ENCODE data around the gene ZNG1A. TPM values are rescaled to one million over a fixed set of nuclear protein-coding genes. Genes with fewer than 3 reads are reported as not detected.
A peak's percentile ranks its signal among the peaks of the same experiment; 100 is the strongest.
"Not testable (repeated sequence)": the region's sequence is repeated elsewhere in the genome, so short reads cannot be mapped to it uniquely, and the experiment has no call there.

ZNG1A gene
- total RNA-seq, 4 donors from 2014 or later = 26.0 to 53.4 (median 32.6) TPM

DNA sequence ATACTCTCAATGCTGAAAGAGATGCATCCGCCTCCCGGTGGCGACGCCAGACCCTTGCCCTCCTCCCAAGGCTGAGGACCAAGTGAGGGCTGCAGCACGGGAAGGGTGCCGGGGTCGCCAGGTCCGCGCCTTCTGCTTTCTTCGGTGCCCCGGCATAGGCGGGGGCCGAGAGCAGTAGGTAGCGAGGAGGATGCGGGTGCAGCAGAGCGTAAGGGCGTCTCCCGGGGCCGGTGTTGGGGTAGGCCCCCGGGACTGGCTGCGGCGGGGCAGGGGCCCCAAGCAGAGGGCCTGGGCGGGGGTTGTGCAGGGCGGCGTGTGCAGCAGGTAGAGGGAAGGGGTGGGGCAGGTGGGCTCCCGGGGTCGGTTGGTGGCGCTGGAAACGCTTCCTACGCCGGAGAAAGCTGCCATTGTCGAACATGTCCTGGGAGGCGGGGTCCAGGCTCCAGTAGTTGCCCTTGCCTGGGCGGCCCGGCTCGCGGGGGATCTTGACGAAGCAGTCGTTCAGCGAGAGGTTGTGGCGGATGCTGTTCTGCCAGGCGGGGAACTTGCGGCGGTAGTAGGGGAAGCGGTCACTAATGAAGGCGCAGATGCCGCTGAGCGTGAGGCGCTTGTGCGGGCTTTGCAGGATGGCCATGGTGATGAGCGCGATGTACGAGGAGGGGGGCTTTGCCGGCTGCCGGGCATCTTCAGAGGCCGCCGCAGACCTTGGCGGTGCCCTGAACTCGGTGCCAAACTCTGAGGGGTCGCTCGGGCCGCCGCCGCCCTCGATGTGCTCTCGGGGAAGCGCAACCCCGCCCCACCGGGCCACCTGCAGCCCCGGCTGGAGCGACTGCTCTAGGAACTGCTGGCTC is 61.5 kb downstream of the ZNG1A start:
- not testable (repeated sequence) for H3K36me3 ChIP-seq, H3K4me3 ChIP-seq, ATAC-seq, H3K27ac ChIP-seq, H3K9me3 ChIP-seq
- Histone ChIP-seq H3K27me3 (peaks cover 57% of the 10 kb centered on the region), H3K4me1 (peaks cover 0 to 26% (median 13%) of the 10 kb centered on the region in 3 donors)
- no CpG with 5 or more reads among the region's 71 CpGs for WGBS, 2 donors (ENCODE audit: low coverage in 1 of 2)

DNA sequence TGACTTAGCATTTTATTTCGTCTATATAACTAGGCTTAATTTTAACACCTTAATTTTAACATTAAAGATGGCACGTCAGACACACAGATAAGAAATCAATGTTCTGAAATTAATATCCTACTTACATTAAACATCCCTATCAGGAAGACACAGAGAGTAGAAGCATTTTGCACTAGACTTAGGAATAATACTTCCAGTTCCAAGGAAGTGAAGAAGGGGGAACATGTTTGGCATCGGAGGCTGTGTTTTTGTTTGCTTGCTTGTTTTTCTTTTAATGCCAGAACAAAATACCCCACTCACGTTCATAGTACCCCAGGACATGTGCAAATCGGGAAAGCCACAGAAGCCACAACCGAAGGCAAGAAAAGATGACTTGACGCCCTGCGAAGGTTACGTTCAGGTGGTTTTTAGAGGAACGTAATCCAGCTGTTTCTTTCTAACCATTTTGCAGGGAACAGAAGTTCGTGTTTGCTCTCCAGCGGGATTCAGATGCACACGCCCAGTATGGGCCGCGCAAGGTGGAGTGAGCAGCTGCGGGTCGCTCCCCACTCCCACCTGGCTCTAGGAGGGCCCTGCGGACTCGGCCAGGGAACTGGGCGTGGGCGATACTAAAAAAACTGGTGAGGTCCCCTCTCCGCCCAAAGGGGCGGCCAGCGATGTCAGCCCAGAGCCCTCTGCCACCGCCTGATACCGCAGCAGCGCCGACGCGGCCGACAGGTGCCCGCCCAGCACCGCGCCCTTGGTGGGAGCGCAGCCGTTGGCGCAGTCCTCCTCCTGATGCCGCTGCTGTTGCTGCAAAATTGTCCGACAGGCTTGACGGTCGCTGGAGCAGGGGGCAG is 62.4 kb downstream of the ZNG1A start:
- 7 to 37% methylated on average over 4 to 5 of the region's 41 CpGs for WGBS, 2 donors (ENCODE audit: low coverage in 1 of 2)
- H3K4me3 ChIP-seq, H3K27ac ChIP-seq, H3K36me3 ChIP-seq, H3K9me3 ChIP-seq, ATAC-seq: not testable (repeated sequence)
- Histone ChIP-seq H3K27me3 (peaks cover 59% of the 10 kb centered on the region), H3K4me1 (peaks cover 0 to 26% (median 13%) of the 10 kb centered on the region in 3 donors)

DNA sequence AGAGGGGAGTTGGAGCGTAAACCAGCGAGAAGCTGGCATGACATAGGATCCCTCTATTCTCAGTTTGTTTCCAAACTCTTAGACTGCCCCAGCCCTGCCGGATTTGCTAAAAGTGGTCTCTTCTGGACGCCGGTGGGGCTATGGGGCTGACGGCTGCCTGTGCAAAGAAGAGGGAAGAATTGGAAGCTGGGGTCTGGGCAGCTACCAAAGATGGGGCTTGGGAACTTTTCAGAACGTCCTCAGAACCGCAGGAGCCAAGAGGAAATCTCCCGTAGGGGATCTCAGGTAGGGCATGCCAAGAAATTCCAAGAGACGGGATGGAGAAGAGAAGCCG is 63.8 kb downstream of the ZNG1A start:
- not testable (repeated sequence) for H3K36me3 ChIP-seq, H3K27ac ChIP-seq, H3K4me3 ChIP-seq, H3K9me3 ChIP-seq, ATAC-seq
- Histone ChIP-seq H3K4me1 (peaks cover 0 to 26% (median 13%) of the 10 kb centered on the region in 3 donors), H3K27me3 (peaks cover 65% of the 10 kb centered on the region)
- 0% methylated on average over 1 of the region's 11 CpGs; no CpG with 5 or more reads in 1 of the 2 donors for WGBS, 2 donors (ENCODE audit: low coverage in 1 of 2)

DNA sequence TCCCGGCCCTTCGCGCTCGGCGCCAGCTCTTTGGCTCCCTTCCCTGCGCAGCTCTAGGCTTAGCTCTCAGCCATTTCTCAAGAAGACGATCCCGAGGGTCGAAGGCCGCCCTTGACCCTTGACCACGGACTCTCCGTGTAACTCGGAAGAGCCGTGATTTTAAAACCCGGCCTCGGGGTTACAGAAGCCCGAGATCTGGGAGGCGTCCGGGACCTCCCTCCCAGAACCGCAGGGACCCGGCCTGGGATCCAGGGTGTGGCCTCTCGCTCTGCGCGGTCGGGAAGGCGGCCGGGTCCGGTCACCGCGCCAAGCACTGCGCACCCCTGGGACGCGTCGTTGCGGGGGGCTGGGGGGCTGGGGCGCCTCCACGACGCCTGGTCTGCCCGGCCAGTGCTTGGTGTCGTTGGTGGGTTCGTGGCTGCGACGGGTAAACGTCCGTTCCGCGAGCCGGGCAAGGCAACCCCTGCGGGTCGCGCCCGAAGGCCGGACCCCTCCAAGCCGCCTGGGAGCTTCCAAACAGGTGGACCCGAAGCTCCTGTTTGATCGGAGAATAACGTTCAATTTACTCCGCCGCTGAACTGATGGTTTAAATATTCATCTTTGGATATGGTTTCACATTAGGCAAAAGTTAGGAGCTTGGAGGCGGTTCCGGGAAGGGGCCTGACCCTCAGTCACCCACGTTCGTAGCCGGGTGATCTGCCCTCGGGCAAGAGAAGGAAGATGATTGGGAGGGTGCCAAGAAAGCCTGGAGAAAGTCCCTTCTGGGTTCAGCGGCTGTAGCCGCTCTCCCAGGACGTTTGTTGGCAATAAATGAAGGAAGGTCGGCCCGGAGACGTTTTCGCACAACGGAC is 64.4 kb downstream of the ZNG1A start:
- peak overlapping the region; percentile 13 to 50 for H3K4me3 ChIP-seq
- not testable (repeated sequence) for H3K9me3 ChIP-seq, H3K36me3 ChIP-seq, H3K27ac ChIP-seq
- H3K4me1 ChIP-seq = peaks cover 0 to 26% (median 13%) of the 10 kb centered on the region in 3 donors
- peak; percentile 36 for ATAC-seq
- H3K27me3 ChIP-seq = peaks cover 71% of the 10 kb centered on the region
- WGBS, 2 donors (ENCODE audit: low coverage in 1 of 2) = 4% methylated on average over 15 of the region's 73 CpGs; no CpG with 5 or more reads in 1 of the 2 donors

DNA sequence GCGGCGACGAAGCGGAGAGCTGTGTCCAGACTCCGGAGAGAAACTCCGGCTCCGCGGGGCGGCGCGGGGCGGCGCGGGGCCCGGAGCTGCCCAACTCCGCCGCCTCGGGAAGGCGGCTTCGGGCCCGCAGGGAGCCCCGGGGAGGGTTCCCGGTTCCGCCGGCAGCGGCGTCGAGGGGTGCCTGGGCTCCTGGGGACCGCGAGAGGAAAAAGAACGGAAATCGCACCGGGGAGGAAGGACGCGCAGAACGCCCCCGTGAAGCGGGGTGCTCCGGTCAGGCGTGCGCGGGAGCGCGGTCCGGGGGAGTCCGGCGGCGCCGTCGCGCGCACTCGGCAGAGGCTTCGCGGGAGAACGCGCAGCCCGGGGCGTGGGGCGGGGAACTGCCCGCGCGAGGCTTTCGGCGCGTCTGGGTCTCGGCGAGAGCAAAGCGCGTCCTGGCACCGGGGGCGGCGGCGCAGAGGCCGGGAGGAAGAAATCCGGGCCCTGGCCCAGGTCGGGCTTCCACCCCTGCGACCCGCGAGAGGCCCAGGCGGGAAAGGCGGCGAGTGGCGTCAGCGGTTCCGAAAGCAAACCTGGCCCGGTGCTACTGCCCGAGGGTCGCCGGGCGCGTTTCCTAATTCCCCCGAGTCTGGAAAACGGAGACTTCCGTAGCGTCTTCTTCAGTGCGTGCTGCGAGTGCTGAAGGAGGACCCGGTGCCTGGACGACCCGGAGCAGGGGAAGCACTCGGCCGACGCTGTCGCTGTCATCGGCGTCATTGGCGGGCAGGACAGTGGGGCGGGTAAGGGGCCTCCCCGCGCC is 65.2 kb downstream of the ZNG1A start:
- not testable (repeated sequence) for H3K36me3 ChIP-seq, H3K27ac ChIP-seq, H3K9me3 ChIP-seq
- Histone ChIP-seq H3K4me3 (peak overlapping the region; percentile 13 to 50), H3K27me3 (peaks cover 79% of the 10 kb centered on the region), H3K4me1 (peaks cover 0 to 26% (median 13%) of the 10 kb centered on the region in 3 donors)
- WGBS, 2 donors (ENCODE audit: low coverage in 1 of 2) = 0% methylated on average over 1 of the region's 111 CpGs; no CpG with 5 or more reads in 1 of the 2 donors
- peak; percentile 48 for ATAC-seq

DNA sequence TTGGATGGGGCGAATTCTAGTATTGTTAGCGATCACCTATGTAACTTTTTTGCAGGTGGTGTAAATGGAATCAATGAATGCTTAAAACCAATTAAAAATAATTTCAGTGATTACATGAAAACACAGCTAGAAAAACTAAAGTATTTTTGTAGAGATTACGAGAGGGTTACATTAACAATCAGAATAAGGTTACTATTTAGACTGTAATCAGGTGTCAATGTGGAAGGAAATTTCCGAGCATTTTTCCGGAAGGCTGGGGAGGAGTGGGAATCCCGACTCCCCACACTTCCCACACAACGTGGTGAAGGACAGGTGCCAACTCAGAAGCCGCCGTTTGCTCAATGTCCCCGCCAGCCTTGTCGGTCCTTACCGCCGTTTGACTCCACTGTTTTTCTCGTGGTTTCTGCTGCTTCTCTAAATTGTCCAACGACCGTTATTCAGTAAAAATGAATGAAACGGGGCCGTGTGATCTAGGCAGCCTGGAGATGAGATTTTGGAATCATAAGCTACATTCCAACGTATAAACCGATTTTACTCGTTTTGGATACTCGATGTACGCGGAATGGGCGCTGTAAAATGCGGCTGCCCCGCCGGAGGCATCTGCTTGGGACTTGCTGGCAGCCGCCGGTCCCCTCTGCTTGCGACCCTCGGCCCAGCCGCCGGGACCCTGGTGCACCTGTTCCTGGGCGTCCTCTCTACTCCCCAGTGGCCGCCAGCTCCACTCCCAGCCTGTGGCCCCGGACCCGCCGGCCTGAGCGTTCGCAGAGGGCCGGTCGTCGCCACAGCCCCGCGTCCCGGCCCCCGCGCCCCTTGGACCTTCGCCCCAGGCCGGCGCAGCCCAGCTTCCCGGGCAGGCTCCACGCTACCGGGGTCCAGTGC is 66.0 kb downstream of the ZNG1A start:
- WGBS, 2 donors (ENCODE audit: low coverage in 1 of 2) = 17 to 21% methylated on average over 14 to 20 of the region's 55 CpGs

DNA sequence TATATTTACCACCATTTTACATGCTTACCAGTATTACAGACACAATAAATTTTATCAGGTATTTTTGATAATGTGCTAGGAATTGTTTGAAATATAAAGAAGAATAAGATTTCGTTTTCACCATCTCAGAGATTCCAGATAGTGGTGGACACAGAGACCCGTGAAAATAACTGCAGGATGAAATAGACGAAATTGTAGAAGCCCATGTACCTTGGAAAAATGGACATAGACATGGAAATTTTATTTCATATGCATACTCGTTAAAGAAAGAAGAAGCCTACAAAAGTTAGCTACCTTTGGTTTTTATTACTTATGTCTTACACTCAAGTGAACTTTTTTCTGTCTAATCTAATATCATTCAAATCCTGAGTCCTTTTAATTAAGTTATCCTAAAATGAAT is 68.2 kb downstream of the ZNG1A start:
- not testable (repeated sequence) for H3K36me3 ChIP-seq, H3K9me3 ChIP-seq, H3K27ac ChIP-seq, ATAC-seq, H3K4me3 ChIP-seq
- WGBS, 2 donors (ENCODE audit: low coverage in 1 of 2) = 31 to 54% methylated on average over 4 of the region's 4 CpGs
- Histone ChIP-seq H3K4me1 (peaks cover 0 to 21% (median 13%) of the 10 kb centered on the region in 3 donors), H3K27me3 (peaks cover 79% of the 10 kb centered on the region)

More for the DNA sequence above, 66.0 kb downstream of the ZNG1A start:
- not testable (repeated sequence) for H3K27ac ChIP-seq, ATAC-seq, H3K36me3 ChIP-seq, H3K9me3 ChIP-seq
- H3K4me3 ChIP-seq = peak overlapping the region in 1 of 2 donors; percentile 50
- peaks cover 81% of the 10 kb centered on the region for H3K27me3 ChIP-seq
- peaks cover 0 to 26% (median 13%) of the 10 kb centered on the region in 3 donors for H3K4me1 ChIP-seq

DNA sequence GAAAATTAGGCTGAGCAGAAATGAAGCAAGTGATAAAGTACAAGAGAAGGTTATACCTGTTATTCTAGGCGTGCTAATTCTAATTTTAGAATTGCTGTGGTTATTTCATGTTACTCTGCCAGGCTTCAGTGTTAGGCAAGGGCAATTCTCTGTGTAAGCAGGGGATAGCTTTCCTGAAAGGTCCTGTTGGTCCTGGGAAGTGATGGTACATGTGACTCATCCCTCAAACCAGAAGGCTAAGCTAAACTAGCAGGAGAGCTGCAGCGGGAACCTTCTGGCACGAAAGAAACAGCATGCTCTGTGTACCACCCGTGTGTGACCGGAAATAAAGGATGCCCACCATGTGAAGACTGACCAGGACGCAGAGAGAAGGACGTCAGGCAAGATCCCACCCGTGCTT is 69.3 kb downstream of the ZNG1A start:
- Histone ChIP-seq H3K4me1 (peaks cover 0 to 16% (median 10%) of the 10 kb centered on the region in 3 donors), H3K27me3 (peaks cover 72% of the 10 kb centered on the region)
- H3K36me3 ChIP-seq, H3K9me3 ChIP-seq, H3K27ac ChIP-seq, H3K4me3 ChIP-seq, ATAC-seq: not testable (repeated sequence)
- WGBS, 2 donors (ENCODE audit: low coverage in 1 of 2) = 23% methylated on average over 3 of the region's 8 CpGs; no CpG with 5 or more reads in 1 of the 2 donors

DNA sequence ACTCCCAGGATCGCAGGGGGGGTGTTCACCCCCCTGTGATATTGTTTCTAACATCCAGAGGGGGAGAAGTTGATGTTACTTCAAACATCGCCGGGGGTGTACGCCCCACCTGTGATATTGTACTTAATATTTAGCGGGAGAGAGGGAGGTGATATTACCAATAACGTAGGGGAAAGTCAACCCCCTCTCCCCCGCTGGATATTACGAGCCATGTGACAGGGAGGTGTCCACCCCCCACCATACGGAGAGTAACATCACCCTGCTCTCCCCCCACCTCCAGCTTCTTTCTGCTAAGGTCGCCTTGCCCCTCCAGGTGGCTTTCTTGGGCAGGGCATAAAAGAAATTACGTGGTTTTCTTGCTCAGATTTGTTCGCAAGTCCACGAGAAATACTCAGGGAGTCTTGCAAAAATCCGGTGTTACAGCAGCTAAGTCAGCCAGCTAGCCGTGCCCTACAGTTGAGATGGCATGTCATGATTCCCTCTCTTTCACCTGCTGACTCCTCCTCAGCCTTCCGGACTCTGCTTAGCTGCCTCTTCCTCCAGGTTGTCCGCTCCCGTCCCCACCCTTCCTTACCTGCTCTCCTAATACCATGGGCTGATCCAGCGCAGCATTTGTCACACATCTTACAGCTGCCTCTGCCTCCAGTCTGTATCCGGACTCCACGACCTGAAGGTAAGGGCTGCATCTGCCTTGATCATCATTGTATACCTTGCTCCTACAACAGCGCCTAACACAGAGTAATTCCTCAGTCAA is 69.9 kb downstream of the ZNG1A start:
- H3K4me3 ChIP-seq, H3K27ac ChIP-seq, H3K4me1 ChIP-seq, ATAC-seq, H3K9me3 ChIP-seq, H3K36me3 ChIP-seq: not testable (repeated sequence)
- WGBS, 2 donors (ENCODE audit: low coverage in 1 of 2) = 9 to 19% methylated on average over 10 to 14 of the region's 22 CpGs
- H3K27me3 ChIP-seq = peaks cover 66% of the 10 kb centered on the region

DNA sequence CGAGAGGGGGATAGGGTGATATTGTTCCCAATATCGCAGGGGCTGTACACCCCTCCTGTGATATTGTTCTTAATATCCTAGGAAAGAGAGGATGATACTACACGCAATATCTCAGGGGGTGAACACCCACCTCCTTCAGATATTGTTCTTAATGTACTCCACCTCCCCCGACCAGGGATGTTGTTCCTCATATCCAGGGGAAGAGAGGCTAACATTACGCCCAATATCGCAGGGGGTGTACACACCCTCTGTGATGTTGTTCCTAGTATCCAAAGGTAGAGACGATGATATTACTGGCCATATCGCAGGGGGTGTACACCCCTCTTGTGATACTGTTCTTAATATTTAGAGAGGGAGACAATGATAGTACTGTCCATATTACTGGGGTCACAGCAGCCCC is 72.9 kb downstream of the ZNG1A start:
- H3K27me3 ChIP-seq = peaks cover 48% of the 10 kb centered on the region
- H3K4me1 ChIP-seq, H3K4me3 ChIP-seq, ATAC-seq, H3K36me3 ChIP-seq, H3K9me3 ChIP-seq, H3K27ac ChIP-seq: not testable (repeated sequence)
- 90 to 94% methylated on average over 3 to 6 of the region's 8 CpGs for WGBS, 2 donors (ENCODE audit: low coverage in 1 of 2)

DNA sequence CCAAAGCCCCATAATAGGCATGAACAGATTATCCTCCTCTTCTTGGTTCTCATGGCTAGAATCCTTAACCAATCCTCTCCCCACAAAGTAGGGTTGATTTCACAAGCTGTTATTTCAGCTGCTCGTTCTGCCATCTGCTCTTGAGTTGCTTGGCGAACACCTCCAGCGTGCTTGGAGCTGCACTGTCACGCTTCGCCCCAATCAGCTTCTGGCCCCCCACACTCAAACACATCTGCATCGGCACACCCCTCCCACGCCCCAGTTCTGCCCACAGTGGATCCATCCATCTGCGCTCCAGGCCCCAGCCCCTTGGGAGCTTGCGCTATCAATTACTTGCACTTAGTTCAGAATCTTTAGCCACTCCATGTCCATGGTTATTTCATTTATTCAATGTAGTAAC is 78.4 kb downstream of the ZNG1A start:
- not testable (repeated sequence) for H3K4me1 ChIP-seq, H3K9me3 ChIP-seq, H3K27ac ChIP-seq, H3K36me3 ChIP-seq, H3K4me3 ChIP-seq, ATAC-seq, H3K27me3 ChIP-seq
- WGBS, 2 donors (ENCODE audit: low coverage in 1 of 2) = 96% methylated on average over 9 of the region's 9 CpGs; no CpG with 5 or more reads in 1 of the 2 donors
